Measurements from ENCODE around the gene CKS1B. TPM values are rescaled to one million over a fixed set of nuclear protein-coding genes. Genes with fewer than 3 reads are reported as not detected.

CKS1B gene
- total RNA-seq, 1 donor: 23.2 TPM

DNA sequence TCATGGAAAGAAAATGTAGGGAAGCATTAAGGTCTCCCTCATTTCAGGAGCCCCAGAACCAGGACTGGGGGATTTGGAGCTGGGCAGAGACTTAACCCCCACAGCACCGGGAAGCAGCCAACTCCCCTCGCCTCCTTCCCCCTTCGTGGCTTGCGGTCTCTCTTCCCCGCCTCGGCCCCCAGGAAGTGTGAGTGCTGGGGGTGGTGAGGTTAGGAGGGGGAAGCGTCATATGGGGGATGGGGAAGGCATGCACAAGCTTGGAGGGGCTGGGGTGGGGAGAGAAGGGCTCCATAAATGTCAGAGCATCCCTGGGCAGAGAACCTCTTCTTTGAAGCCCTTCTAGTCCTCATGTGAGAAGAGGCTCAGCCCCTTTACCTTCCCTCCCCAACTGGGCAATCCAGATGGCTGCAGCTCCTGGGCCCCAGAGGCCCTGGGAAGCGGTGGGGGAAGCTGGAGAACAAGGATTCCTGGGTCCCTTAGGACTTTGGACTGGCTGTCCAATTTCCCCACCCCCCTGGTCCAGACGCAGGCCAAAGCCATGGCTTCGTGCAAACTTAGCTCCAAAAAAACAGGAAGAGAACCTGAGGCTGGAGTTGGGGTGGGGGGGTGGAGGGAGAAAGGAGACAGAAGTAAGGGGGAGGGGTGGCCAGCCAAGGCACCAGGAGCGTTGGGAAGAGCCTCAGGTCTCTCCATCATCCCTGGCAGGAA, 35.9 kb downstream of the CKS1B start:
- Histone ChIP-seq H2AFZ (ENCODE audit: low read length) (no peak overlapping the region), H4K20me1 (ENCODE audit: insufficient read depth, low read length) (peaks cover 41% of the 10 kb centered on the region), H3K4me2 (ENCODE audit: insufficient read depth, low read length) (no peak overlapping the region), H3K4me3 (ENCODE audit: insufficient read depth, low read length) (no peak overlapping the region), H3K9me3 (ENCODE audit: low read depth, low read length) (no peaks in the 10 kb centered on the region), H3K36me3 (ENCODE audit: insufficient read depth, low read length) (peaks cover 8% of the 10 kb centered on the region), H3K4me1 (ENCODE audit: insufficient read depth, low read length) (peaks cover 11% of the 10 kb centered on the region), H3K27ac (ENCODE audit: low read depth, low read length) (no peak overlapping the region), H3K79me2 (ENCODE audit: insufficient read depth, low read length) (peaks cover 71% of the 10 kb centered on the region), H3K27me3 (ENCODE audit: insufficient read depth, low read length) (no peaks in the 10 kb centered on the region)
- DNase-seq (ENCODE audit: insufficient read length, low spot score, missing footprints): peak; percentile 36
- TF ChIP-seq, protein P1, sequence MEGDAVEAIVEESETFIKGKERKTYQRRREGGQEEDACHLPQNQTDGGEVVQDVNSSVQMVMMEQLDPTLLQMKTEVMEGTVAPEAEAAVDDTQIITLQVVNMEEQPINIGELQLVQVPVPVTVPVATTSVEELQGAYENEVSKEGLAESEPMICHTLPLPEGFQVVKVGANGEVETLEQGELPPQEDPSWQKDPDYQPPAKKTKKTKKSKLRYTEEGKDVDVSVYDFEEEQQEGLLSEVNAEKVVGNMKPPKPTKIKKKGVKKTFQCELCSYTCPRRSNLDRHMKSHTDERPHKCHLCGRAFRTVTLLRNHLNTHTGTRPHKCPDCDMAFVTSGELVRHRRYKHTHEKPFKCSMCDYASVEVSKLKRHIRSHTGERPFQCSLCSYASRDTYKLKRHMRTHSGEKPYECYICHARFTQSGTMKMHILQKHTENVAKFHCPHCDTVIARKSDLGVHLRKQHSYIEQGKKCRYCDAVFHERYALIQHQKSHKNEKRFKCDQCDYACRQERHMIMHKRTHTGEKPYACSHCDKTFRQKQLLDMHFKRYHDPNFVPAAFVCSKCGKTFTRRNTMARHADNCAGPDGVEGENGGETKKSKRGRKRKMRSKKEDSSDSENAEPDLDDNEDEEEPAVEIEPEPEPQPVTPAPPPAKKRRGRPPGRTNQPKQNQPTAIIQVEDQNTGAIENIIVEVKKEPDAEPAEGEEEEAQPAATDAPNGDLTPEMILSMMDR (IDR thresholded peaks at IDR 0.05; ENCODE audit: extremely low read depth, low read depth, low read length): no peak

DNA sequence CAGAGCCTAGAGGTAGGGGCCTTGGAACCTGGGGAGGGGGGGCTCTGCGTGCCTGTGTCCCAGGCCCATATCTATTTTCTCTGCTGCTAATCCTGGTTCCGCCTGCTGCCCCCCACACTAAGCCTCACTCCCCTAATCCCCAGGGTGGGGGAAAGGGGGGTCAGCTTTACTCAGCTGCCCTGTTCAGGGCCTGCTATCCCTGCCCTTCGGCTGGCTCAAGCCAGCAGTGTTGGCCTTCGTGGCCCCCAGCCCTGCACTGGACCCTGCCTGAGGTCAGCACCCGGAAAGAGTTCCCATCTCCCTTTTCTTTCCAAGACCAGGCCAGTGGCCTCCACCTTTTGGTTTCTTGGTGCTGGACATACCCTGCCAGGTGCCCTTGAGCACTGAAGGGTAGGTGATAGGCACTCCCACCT, 36.5 kb downstream of the CKS1B start:
- no peaks in the 10 kb centered on the region for H3K9me3 ChIP-seq (ENCODE audit: low read depth, low read length)
- no peak overlapping the region for H2AFZ ChIP-seq (ENCODE audit: low read length)
- no peak overlapping the region for H3K27ac ChIP-seq (ENCODE audit: low read depth, low read length)
- H3K79me2 ChIP-seq (ENCODE audit: insufficient read depth, low read length): peaks cover 65% of the 10 kb centered on the region
- no peaks in the 10 kb centered on the region for H3K27me3 ChIP-seq (ENCODE audit: insufficient read depth, low read length)
- DNase-seq (ENCODE audit: insufficient read length, low spot score, missing footprints): peak; percentile 50
- H3K4me1 ChIP-seq (ENCODE audit: insufficient read depth, low read length): peaks cover 5% of the 10 kb centered on the region
- peaks cover 38% of the 10 kb centered on the region for H4K20me1 ChIP-seq (ENCODE audit: insufficient read depth, low read length)
- H3K4me3 ChIP-seq (ENCODE audit: insufficient read depth, low read length): no peak overlapping the region
- H3K4me2 ChIP-seq (ENCODE audit: insufficient read depth, low read length): no peak overlapping the region
- TF ChIP-seq, protein P1 (IDR thresholded peaks at IDR 0.05; ENCODE audit: extremely low read depth, low read depth, low read length): no peak
- H3K36me3 ChIP-seq (ENCODE audit: insufficient read depth, low read length): peaks cover 9% of the 10 kb centered on the region

DNA sequence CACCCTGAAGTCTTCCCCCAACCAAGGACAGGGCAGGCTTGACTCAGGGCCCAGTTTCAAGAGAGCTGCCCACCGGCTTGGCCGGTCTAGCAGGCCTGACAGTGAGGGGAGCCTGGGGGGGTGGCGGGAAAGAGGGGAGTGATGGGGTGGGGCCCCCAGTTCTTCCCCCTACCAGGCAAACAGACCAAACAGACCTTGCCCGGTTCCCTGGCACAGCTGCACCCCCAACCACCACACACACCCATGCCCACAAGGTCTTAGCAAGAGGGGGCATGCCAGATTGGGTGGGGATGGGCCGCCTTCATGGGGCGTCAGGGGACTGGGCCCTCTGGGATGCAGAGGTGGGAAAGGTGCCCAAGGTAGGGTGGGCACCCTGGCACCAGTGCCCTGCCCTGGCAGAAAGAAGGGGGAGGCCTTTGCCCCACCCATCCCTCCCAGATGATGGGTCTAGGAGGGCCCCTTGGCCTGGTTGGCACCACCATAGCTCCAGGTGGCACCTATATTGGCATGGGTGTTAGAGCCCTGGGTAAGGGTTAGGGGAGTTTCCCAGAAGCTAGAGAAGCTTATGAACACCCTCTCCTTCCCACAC, 37.0 kb downstream of the CKS1B start:
- Histone ChIP-seq H3K4me3 (ENCODE audit: insufficient read depth, low read length) (no peak overlapping the region), H3K9me3 (ENCODE audit: low read depth, low read length) (no peaks in the 10 kb centered on the region), H3K4me2 (ENCODE audit: insufficient read depth, low read length) (no peak overlapping the region), H2AFZ (ENCODE audit: low read length) (no peak overlapping the region), H3K27me3 (ENCODE audit: insufficient read depth, low read length) (no peaks in the 10 kb centered on the region), H3K36me3 (ENCODE audit: insufficient read depth, low read length) (peaks cover 13% of the 10 kb centered on the region), H3K79me2 (ENCODE audit: insufficient read depth, low read length) (peaks cover 60% of the 10 kb centered on the region), H4K20me1 (ENCODE audit: insufficient read depth, low read length) (peaks cover 33% of the 10 kb centered on the region), H3K27ac (ENCODE audit: low read depth, low read length) (no peak overlapping the region), H3K4me1 (ENCODE audit: insufficient read depth, low read length) (no peaks in the 10 kb centered on the region)
- DNase-seq (ENCODE audit: insufficient read length, low spot score, missing footprints): peak; percentile 50
- TF ChIP-seq, protein P1 (IDR thresholded peaks at IDR 0.05; ENCODE audit: extremely low read depth, low read depth, low read length): no peak

DNA sequence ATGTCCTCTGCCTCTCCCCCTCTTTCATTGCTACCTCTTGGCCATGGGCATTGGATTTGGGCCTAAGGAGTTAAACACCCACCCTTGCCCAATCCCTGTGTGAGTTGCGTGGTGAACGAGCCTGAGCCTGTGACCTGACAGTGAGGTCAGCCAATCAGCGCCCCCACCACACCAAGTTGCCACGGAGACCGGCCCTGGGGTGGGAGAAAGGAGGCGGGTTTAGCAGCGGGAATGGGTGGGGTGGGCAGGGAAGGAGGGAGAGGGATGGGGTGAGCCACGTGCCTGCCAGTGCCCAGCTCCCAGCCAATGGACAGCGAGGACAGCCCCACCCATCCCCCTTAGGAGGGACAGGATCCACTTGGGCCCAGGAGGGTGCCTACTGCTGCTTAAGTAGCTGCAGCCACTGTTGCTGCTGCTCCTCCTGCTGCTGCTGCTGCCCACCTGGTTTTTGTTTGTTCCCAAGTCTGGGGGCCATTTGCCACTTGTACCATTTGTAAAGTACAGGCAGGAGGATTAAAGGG, 37.6 kb downstream of the CKS1B start:
- Histone ChIP-seq H3K27me3 (ENCODE audit: insufficient read depth, low read length) (no peaks in the 10 kb centered on the region), H2AFZ (ENCODE audit: low read length) (no peak overlapping the region), H3K4me3 (ENCODE audit: insufficient read depth, low read length) (no peak overlapping the region), H3K4me1 (ENCODE audit: insufficient read depth, low read length) (no peaks in the 10 kb centered on the region), H3K4me2 (ENCODE audit: insufficient read depth, low read length) (no peak overlapping the region), H4K20me1 (ENCODE audit: insufficient read depth, low read length) (peaks cover 27% of the 10 kb centered on the region), H3K36me3 (ENCODE audit: insufficient read depth, low read length) (peaks cover 15% of the 10 kb centered on the region), H3K27ac (ENCODE audit: low read depth, low read length) (no peak overlapping the region), H3K79me2 (ENCODE audit: insufficient read depth, low read length) (peaks cover 54% of the 10 kb centered on the region), H3K9me3 (ENCODE audit: low read depth, low read length) (no peaks in the 10 kb centered on the region)
- TF ChIP-seq, protein P1 (IDR thresholded peaks at IDR 0.05; ENCODE audit: extremely low read depth, low read depth, low read length): no peak
- peak; percentile 92 for DNase-seq (ENCODE audit: insufficient read length, low spot score, missing footprints)
